ENCODE measurements around the gene FIG4.
"Not testable (repeated sequence)": the region's sequence is repeated elsewhere in the genome, so short reads cannot be mapped to it uniquely, and the experiment has no call there.

FIG4 gene

GRCh38 chr6:109840034-109840433, 148.9 kb downstream of the FIG4 start:
- in situ Hi-C loops (cut with MboI; ENCODE audit: low sequenced_read_pairs) = no loop called here

DNA sequence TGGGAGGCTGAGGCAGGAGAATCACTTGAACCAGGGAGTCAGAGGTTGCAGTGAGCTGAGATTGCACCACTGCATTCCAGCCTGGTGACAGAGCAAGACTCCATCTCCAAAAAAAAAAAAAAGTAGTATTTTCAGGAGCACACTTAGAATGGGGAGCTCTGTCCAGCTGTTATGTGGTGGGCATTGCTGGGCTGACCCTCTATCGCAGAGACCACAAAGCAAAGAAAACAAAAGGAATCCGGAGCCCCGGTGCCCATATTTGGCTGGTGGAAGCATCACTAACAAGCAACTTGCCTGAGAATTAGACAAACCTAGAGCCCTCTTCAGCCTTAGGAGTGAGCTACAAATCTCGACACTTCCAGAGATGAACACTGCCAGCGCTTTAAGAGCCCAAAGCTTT, 149.7 kb downstream of the FIG4 start:
- in situ Hi-C loops (cut with MboI; ENCODE audit: low sequenced_read_pairs) = no loop called here

DNA sequence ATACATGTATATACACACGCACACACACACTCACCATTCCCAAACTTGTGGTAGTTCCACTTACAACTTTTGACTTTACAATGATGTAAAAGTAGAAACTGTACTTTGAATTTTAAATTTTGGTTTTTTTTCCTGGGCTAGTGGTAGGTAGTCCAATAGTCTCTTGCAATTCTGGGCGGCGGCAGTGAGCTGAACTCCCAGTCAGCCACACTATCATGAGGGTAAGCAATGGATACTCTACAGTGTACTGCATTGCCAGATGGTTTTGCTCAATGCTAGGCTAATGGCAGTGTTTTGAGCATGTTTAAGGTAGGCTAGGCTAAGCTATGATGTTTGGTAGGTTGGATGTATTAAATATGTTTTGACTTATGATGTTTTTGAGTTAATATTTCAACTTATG, 150.8 kb downstream of the FIG4 start:
- in situ Hi-C loops (cut with MboI; ENCODE audit: low sequenced_read_pairs) = no loop called here

DNA sequence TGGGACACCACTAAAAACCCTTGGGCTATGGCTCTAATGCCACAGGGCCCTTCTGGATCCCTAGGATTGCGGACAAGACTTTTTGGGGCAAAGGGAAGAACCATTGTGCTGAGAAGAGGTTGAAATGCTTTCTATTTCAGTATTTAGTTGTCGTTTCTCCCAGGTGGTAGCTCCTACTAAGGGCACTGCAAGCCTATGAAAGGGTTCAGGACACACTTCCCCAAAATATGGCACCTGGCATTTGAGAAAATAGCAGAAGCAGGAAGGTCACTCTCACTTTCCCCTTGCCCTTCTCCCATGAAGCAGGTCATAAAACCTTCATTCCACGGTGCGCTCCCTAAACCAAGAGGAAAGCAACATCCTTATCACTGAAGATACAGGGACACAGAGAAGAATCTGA, 161.6 kb downstream of the FIG4 start:
- in situ Hi-C loops (cut with MboI; ENCODE audit: low sequenced_read_pairs) = no loop called here

- in situ Hi-C loops (cut with MboI; ENCODE audit: low sequenced_read_pairs) = no loop called here
Measured at GRCh38 chr6:109853426-109853825, 162.3 kb downstream of the FIG4 start.

GRCh38 chr6:109853951-109854350, 162.9 kb downstream of the FIG4 start:
- in situ Hi-C loops (cut with MboI; ENCODE audit: low sequenced_read_pairs) = no loop called here

- in situ Hi-C loops (cut with MboI; ENCODE audit: low sequenced_read_pairs) = no loop called here
Measured at GRCh38 chr6:109854541-109855308, 163.6 kb downstream of the FIG4 start.

DNA sequence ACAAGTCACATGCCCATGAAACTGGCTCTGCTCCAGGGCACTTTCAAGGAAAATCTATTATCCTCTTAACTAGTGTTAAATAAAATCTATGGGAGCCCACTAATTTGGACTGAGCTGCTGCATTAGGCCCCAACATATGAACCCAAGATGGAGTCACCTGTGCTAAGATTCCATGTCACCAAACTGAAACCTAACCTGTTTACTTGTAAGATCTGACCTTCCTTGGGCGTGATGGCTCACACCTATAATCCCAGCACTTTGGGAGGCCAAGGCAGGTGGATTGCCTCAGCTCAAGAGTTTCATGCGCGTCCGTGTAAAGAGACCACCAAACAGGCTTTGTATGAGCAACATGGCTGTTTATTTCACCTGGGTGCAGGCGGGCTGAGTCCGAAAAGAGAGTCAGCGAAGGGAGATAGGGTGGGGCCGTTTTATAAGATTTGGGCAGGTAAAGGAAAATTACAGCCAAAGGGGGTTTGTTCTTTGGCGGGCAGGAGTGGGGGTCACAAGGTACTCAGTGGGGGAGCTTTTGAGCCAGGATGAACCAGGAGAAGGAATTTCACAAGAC, 164.5 kb downstream of the FIG4 start:
- in situ Hi-C loops (cut with MboI; ENCODE audit: low sequenced_read_pairs) = not testable (repeated sequence)

DNA sequence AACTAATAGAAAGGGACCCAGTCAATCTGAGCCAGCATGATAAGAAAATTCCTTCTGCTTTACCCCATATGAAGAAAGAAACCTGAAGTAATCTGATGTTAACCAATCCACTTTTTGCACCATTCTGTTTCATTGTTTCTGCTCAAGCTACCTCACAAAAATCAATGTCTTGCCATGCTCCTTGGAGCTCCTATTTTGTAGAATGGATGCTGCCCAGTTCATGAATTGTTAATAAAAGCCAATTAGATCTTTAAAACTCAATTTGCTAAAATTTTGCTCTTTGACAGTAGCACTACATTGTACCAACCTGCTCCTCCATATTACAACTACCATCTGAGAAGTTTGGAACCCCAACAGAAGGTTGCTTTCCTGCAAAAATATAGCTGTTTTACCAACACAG, 170.8 kb downstream of the FIG4 start:
- in situ Hi-C loops (cut with MboI; ENCODE audit: low sequenced_read_pairs) = no loop called here

DNA sequence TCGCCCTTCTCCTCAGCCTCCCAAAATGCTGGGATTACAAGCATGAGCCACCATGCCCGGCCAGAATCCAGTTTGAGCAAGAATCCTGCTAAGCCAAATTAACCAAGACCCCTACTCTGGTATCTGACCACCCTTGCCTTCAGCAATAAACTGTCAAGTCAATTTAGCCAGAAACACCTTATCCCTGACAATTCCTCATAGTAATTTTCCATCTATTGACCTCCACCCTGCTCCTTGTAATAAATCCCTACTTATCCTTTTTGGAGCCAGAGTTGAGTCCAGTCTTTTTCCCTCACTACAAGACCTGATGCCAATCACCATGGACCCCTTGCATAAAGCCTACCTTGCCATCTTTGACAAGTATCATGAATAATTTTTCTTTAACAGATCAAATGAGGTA, 173.0 kb downstream of the FIG4 start:
- in situ Hi-C loops (cut with MboI; ENCODE audit: low sequenced_read_pairs) = no loop called here

DNA sequence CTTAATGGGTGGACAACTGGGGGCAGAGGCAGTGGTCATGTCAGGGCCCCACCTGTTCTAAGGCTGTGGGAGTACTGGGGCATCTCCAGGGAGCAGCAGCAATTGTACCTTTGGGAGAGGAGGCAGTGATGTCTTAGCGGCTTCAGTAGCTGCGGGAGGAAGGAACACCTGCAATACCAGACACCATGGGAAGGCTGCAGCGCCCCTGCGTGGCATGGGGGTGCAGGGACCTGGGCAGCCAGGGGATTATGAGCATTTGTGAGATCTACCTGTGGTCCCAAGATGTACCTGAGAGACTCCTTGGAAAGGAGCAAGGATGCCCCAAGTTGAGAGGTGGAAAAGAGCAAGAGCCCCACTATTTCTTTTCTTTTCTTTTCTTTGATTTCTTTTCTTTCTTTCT, 174.9 kb downstream of the FIG4 start:
- in situ Hi-C loops (cut with MboI; ENCODE audit: low sequenced_read_pairs) = no loop called here

GRCh38 chr6:109867009-109867969, 176.2 kb downstream of the FIG4 start:
- in situ Hi-C loops (cut with MboI; ENCODE audit: low sequenced_read_pairs) = no loop called here

DNA sequence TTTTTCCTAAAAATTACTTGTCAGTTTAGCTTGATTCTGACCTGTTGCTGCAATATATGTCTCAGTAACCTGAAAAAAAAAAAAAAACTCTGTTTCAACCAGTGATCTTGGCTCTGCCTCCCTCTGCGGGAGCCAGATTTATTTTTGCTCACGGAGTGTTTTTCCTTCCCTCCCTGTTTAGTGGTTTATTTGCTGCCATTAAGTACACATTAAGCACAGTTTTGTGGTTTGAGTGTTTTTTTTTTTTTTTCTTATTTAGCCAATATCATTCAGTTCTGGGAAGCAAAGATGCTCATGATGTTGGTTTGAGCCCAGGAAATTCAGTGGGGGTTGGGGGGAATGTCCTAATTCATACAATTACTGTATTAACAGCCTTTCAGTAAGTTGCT, 176.9 kb downstream of the FIG4 start:
- in situ Hi-C loops (cut with MboI; ENCODE audit: low sequenced_read_pairs) = no loop called here

- in situ Hi-C loops (cut with MboI; ENCODE audit: low sequenced_read_pairs) = not testable (repeated sequence)
Measured at GRCh38 chr6:109869398-109870088, 178.4 kb downstream of the FIG4 start.

DNA sequence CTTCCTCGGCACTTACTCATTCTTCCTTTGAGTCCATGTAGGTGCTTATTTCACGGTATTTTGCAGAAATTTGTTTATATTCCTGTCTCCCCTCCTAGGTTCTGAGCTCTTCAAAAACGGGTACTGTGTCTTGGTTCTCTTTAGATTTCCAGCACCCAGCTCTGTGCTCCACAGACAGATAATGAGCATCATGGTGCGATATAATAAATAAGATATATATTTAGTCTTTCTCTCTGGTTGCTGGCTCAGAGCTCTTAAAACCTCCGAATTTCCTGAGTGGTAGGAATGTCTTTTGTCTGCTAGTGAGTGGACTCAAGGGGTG, 179.0 kb downstream of the FIG4 start:
- in situ Hi-C loops (cut with MboI; ENCODE audit: low sequenced_read_pairs) = no loop called here

DNA sequence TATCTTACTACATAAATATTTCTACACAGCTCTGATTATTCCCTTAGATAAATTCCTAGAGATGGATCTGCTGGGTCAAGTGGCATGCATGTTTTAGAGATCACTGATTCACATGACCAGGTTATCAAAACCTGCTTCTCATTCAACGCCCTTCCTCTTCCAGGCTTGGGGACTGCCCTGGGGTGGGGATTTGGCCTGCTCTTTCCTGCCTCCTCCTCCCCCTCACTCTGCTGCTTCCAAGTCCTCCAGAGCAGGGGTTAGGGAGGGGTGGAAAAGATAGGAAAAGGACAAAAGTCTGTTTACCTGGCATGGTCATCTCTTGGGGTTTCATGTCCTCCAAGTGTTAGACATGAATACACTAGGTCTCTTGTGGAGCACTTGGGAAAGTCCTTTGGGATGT, 181.5 kb downstream of the FIG4 start:
- in situ Hi-C loops (cut with MboI; ENCODE audit: low sequenced_read_pairs) = no loop called here

DNA sequence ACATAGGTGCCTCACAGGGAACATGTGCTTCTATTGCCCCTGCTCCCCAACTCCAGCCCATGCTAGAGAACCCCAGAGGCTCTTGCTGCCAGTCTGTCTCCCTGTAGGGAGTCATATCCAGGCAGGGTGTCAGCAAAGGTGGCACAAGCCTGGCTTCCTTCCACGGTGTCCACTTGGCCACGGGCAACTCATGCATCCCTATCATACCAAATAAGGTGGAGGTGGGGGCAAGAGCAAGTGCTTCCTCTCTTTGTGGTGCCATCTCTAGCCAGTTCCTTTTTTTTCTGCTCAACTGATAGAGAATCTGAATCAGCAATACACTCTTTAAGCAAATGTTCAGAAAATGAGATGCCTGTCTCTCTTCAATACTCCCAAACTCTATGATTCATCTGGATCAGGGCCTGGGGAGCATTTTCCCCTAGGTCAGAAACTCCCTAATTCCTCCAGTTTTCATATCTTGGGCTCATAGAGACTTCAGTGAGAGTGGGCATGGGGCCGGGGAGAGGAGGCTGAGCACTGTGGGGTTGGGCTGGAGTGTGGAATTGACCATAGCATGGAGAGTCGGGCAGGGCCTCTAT, 182.0 kb downstream of the FIG4 start:
- in situ Hi-C loops (cut with MboI; ENCODE audit: low sequenced_read_pairs) = no loop called here

DNA sequence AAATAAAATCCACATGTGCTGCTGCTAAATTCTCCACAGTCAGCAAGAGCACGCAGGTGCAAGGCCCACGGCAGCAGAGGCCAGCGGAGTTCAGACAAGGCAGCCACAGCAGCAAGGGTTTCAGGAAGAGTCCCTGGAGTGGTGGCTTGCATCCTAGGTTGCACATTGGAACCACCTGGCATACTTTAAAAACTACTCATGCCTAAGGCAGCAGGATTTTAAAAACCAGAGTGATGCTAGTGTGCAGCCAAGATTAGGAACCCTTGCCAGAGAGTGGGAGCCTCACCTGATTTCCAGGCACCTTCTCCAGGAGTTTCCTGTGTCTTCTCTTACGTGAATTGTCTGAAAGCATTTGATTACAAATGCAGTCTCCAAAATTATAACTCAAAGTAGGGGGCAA, 183.0 kb downstream of the FIG4 start:
- in situ Hi-C loops (cut with MboI; ENCODE audit: low sequenced_read_pairs) = no loop called here

GRCh38 chr6:109874621-109875020, 183.5 kb downstream of the FIG4 start:
- in situ Hi-C loops (cut with MboI; ENCODE audit: low sequenced_read_pairs) = no loop called here
